Measurements from ENCODE around the gene BMP8A. TPM values are rescaled to one million over a fixed set of nuclear protein-coding genes. Genes with fewer than 3 reads are reported as not detected.
"Not testable (repeated sequence)": the region's sequence is repeated elsewhere in the genome, so short reads cannot be mapped to it uniquely, and the experiment has no call there.

The BMP8A gene
- total and polyA plus RNA-seq, 7 experiments from 2014 or later = 0.12 to 0.19 TPM; not detected in 5

DNA sequence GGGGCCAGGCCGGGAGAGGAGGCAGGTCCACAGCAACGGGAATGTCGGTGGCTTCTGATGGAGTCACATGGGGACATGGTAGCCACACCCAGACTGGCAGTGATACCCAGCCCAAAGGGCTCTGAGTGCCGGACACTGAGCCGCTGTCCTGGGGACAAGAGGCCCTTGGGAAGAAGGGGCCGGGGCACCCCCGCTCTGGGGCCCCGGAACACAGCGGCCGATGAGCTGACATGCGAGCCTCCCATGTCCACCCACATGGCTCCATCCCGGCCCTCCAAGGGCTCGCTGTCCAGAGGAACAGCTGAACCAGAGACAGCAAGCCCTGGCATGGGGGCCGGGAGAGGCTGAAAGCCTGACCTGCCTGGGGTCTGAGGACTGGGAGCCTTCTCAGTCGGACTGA, 7.4 kb downstream of the BMP8A start:
- H3K27ac Mint-ChIP-seq; H3K4me3 ChIP-seq (ENCODE audit: low read length): not testable (repeated sequence)

GRCh38 chr1:39499668-39500067, 8.2 kb downstream of the BMP8A start:
- POLR2A ChIA-PET = no interaction called here
- H3K36me3 Mint-ChIP-seq = no peaks in the 10 kb centered on the region
- no peak overlapping the region for H3K4me3 ChIP-seq (ENCODE audit: low read length)
- no peaks in the 10 kb centered on the region for H3K9me3 Mint-ChIP-seq
- no peaks in the 10 kb centered on the region for H3K4me1 ChIP-seq (ENCODE audit: control insufficient read depth in 2 of 2, insufficient read depth in 2 of 2, low read length in 2 of 2)
- no peaks in the 10 kb centered on the region for H3K27me3 ChIP-seq (ENCODE audit: control insufficient read depth in 2 of 2, insufficient read depth in 2 of 2, low read length in 2 of 2)
- DNase-seq (no peak), ATAC-seq (no peak)
- intact Hi-C loops (cut with micrococcal nuclease) = no loop called here
- peaks cover 5 to 9% (median 8%) of the 10 kb centered on the region in 5 donors for H3K27me3 Mint-ChIP-seq
- CTCF ChIA-PET = no interaction called here
- H3K36me3 ChIP-seq (ENCODE audit: control insufficient read depth in 2 of 3, insufficient read depth in 3 of 3, low read length in 3 of 3) = no peaks in the 10 kb centered on the region
- H3K27ac Mint-ChIP-seq = no peak overlapping the region
- H3K27ac ChIP-seq (ENCODE audit: low read depth, low read length) = no peak overlapping the region
- no peak overlapping the region for H3K4me3 Mint-ChIP-seq
- no peaks in the 10 kb centered on the region for H3K9me3 ChIP-seq (ENCODE audit: control insufficient read depth in 2 of 3, low read length in 3 of 3)
- H3K4me1 Mint-ChIP-seq = no peaks in the 10 kb centered on the region

More for the DNA sequence above, 7.4 kb downstream of the BMP8A start:
- intact Hi-C loops (cut with micrococcal nuclease); H3K27ac ChIP-seq (ENCODE audit: low read depth, low read length); H3K4me1 ChIP-seq (ENCODE audit: control insufficient read depth in 2 of 2, insufficient read depth in 2 of 2, low read length in 2 of 2); ATAC-seq; H3K36me3 ChIP-seq (ENCODE audit: control insufficient read depth in 2 of 3, insufficient read depth in 3 of 3, low read length in 3 of 3); H3K9me3 ChIP-seq (ENCODE audit: control insufficient read depth in 2 of 3, low read length in 3 of 3); H3K4me3 Mint-ChIP-seq; CTCF ChIA-PET; H3K9me3 Mint-ChIP-seq; H3K27me3 ChIP-seq (ENCODE audit: control insufficient read depth in 2 of 2, insufficient read depth in 2 of 2, low read length in 2 of 2); DNase-seq; POLR2A ChIA-PET; H3K36me3 Mint-ChIP-seq; H3K4me1 Mint-ChIP-seq: not testable (repeated sequence)
- peaks cover 13 to 17% (median 15%) of the 10 kb centered on the region in 5 donors for H3K27me3 Mint-ChIP-seq

DNA sequence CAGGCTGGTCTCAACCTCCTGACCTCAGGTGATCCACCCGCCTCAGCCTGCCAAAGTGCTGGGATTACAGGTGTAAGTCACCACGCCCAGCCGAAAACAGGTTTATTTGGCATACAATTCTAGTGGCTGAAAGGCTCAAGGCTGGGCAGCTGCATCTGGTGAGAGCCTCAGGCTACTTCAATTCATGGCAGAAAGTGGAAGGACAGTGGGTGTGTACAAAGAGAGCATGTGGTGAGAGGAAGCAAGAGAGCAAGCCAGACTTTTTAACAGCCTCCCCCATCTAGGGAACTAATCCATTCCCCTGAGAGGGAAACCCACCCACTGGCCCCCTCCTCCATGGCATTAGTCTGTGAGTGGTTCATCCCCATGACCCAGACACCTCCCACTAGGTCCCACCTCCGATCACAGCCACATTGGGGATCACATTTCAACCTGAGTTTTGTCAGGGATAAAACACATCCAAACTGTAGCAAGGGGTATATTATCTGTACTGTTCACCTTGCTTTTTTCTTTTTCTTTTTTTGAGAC, 9.5 kb downstream of the BMP8A start:
- ATAC-seq (no peak), DNase-seq (no peak)
- Mint-ChIP-seq H3K27ac (no peak overlapping the region), H3K9me3 (no peaks in the 10 kb centered on the region), H3K4me3 (no peak overlapping the region), H3K36me3 (no peaks in the 10 kb centered on the region), H3K4me1 (no peaks in the 10 kb centered on the region), H3K27me3 (peaks cover 4 to 9% (median 8%) of the 10 kb centered on the region in 5 donors)
- Histone ChIP-seq H3K9me3 (ENCODE audit: control insufficient read depth in 2 of 3, low read length in 3 of 3) (no peaks in the 10 kb centered on the region), H3K4me1 (ENCODE audit: control insufficient read depth in 2 of 2, insufficient read depth in 2 of 2, low read length in 2 of 2) (no peaks in the 10 kb centered on the region), H3K4me3 (ENCODE audit: low read length) (no peak overlapping the region), H3K36me3 (ENCODE audit: control insufficient read depth in 2 of 3, insufficient read depth in 3 of 3, low read length in 3 of 3) (no peaks in the 10 kb centered on the region), H3K27me3 (ENCODE audit: control insufficient read depth in 2 of 2, insufficient read depth in 2 of 2, low read length in 2 of 2) (no peaks in the 10 kb centered on the region), H3K27ac (ENCODE audit: low read depth, low read length) (no peak overlapping the region)
- POLR2A ChIA-PET = no interaction called here
- intact Hi-C loops (cut with micrococcal nuclease) = no loop called here
- CTCF ChIA-PET = no interaction called here

DNA sequence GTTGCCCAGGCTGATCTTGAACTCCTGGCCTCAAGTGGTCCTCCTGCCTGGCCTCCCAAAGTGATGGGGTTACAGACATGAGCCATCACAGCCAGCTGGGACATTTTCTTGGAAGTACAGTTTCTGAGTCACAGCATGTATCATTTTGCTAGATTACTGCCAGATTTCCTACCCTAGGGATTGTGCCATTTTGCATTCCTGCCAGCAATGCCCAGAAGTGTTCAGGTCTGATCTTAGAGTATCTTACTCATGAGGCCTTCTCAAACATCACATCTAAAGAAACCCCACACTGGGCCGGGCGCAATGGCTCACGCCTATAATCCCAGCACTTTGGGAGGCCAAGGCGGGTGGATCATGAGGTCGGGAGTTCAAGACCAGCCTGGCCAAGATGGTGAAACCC, 10.2 kb downstream of the BMP8A start:
- Histone ChIP-seq H3K27me3 (ENCODE audit: control insufficient read depth in 2 of 2, insufficient read depth in 2 of 2, low read length in 2 of 2) (no peaks in the 10 kb centered on the region), H3K36me3 (ENCODE audit: control insufficient read depth in 2 of 3, insufficient read depth in 3 of 3, low read length in 3 of 3) (no peaks in the 10 kb centered on the region), H3K4me1 (ENCODE audit: control insufficient read depth in 2 of 2, insufficient read depth in 2 of 2, low read length in 2 of 2) (no peaks in the 10 kb centered on the region), H3K4me3 (ENCODE audit: low read length) (no peak overlapping the region), H3K27ac (ENCODE audit: low read depth, low read length) (no peak overlapping the region), H3K9me3 (ENCODE audit: control insufficient read depth in 2 of 3, low read length in 3 of 3) (no peaks in the 10 kb centered on the region)
- Mint-ChIP-seq H3K9me3 (no peaks in the 10 kb centered on the region), H3K36me3 (no peaks in the 10 kb centered on the region), H3K4me3 (no peak overlapping the region), H3K27me3 (peaks cover under 1 to 5% (median 5%) of the 10 kb centered on the region in 5 donors), H3K27ac (no peak overlapping the region), H3K4me1 (no peaks in the 10 kb centered on the region)
- ATAC-seq = no peak
- CTCF ChIA-PET = interaction anchor here (0.7 kb wide), 1 partner anchor 57 kb away, joined by 4 read pairs; no protein-coding TSS in a partner anchor
- intact Hi-C loops (cut with micrococcal nuclease) = no loop called here
- POLR2A ChIA-PET = no interaction called here
- no peak for DNase-seq

GRCh38 chr1:39504436-39504835, 13.0 kb downstream of the BMP8A start:
- H3K27ac ChIP-seq (ENCODE audit: low read depth, low read length); CTCF ChIA-PET: not testable (repeated sequence)

GRCh38 chr1:39505289-39505688, 13.9 kb downstream of the BMP8A start:
- no peaks in the 10 kb centered on the region for H3K9me3 Mint-ChIP-seq
- no peak for ATAC-seq
- Histone ChIP-seq H3K4me1 (ENCODE audit: control insufficient read depth in 2 of 2, insufficient read depth in 2 of 2, low read length in 2 of 2) (peaks cover 0 to 5% of the 10 kb centered on the region in 2 donors), H3K4me3 (ENCODE audit: low read length) (no peak overlapping the region), H3K27ac (ENCODE audit: low read depth, low read length) (no peak overlapping the region), H3K27me3 (ENCODE audit: control insufficient read depth in 2 of 2, insufficient read depth in 2 of 2, low read length in 2 of 2) (no peaks in the 10 kb centered on the region), H3K9me3 (ENCODE audit: control insufficient read depth in 2 of 3, low read length in 3 of 3) (no peaks in the 10 kb centered on the region), H3K36me3 (ENCODE audit: control insufficient read depth in 2 of 3, insufficient read depth in 3 of 3, low read length in 3 of 3) (no peaks in the 10 kb centered on the region)
- peaks cover 6 to 11% (median 9%) of the 10 kb centered on the region in 7 donors for H3K4me1 Mint-ChIP-seq
- no peak for DNase-seq
- ChIA-PET CTCF (no interaction called here), POLR2A (no interaction called here)
- no peaks in the 10 kb centered on the region for H3K36me3 Mint-ChIP-seq
- no peak overlapping the region for H3K4me3 Mint-ChIP-seq
- no peak overlapping the region for H3K27ac Mint-ChIP-seq
- H3K27me3 Mint-ChIP-seq = peaks cover 0 to 24% (median 0%) of the 10 kb centered on the region in 5 donors
- intact Hi-C loops (cut with micrococcal nuclease) = no loop called here

More at GRCh38 chr1:39504436-39504835, 13.0 kb downstream of the BMP8A start:
- H3K27me3 ChIP-seq (ENCODE audit: control insufficient read depth in 2 of 2, insufficient read depth in 2 of 2, low read length in 2 of 2); H3K9me3 Mint-ChIP-seq; ATAC-seq; intact Hi-C loops (cut with micrococcal nuclease); H3K36me3 Mint-ChIP-seq; DNase-seq; H3K36me3 ChIP-seq (ENCODE audit: control insufficient read depth in 2 of 3, insufficient read depth in 3 of 3, low read length in 3 of 3); H3K27ac Mint-ChIP-seq; H3K4me1 ChIP-seq (ENCODE audit: control insufficient read depth in 2 of 2, insufficient read depth in 2 of 2, low read length in 2 of 2); H3K4me3 Mint-ChIP-seq; H3K4me3 ChIP-seq (ENCODE audit: low read length); POLR2A ChIA-PET; H3K9me3 ChIP-seq (ENCODE audit: control insufficient read depth in 2 of 3, low read length in 3 of 3); H3K4me1 Mint-ChIP-seq: not testable (repeated sequence)
- peaks cover 0 to 22% (median 0%) of the 10 kb centered on the region in 5 donors for H3K27me3 Mint-ChIP-seq

- Histone ChIP-seq H3K27ac (ENCODE audit: low read depth, low read length) (no peak overlapping the region), H3K27me3 (ENCODE audit: control insufficient read depth in 2 of 2, insufficient read depth in 2 of 2, low read length in 2 of 2) (no peaks in the 10 kb centered on the region), H3K36me3 (ENCODE audit: control insufficient read depth in 2 of 3, insufficient read depth in 3 of 3, low read length in 3 of 3) (no peaks in the 10 kb centered on the region), H3K4me1 (ENCODE audit: control insufficient read depth in 2 of 2, insufficient read depth in 2 of 2, low read length in 2 of 2) (peaks cover 0 to 5% of the 10 kb centered on the region in 2 donors), H3K4me3 (ENCODE audit: low read length) (no peak overlapping the region), H3K9me3 (ENCODE audit: control insufficient read depth in 2 of 3, low read length in 3 of 3) (no peaks in the 10 kb centered on the region)
- CTCF ChIA-PET = no interaction called here
- Mint-ChIP-seq H3K27ac (no peak overlapping the region), H3K36me3 (no peaks in the 10 kb centered on the region), H3K9me3 (no peaks in the 10 kb centered on the region), H3K4me3 (no peak overlapping the region), H3K27me3 (peaks cover 0 to 21% (median 0%) of the 10 kb centered on the region in 5 donors), H3K4me1 (peaks cover 6 to 11% (median 9%) of the 10 kb centered on the region in 7 donors)
- no peak for DNase-seq
- POLR2A ChIA-PET = no interaction called here
- no peak for ATAC-seq
- intact Hi-C loops (cut with micrococcal nuclease) = no loop called here
Observed at GRCh38 chr1:39507230-39507928, 15.9 kb downstream of the BMP8A start.
